ENCODE data around the gene SAG. TPM values are rescaled to one million over a fixed set of nuclear protein-coding genes. Genes with fewer than 3 reads are reported as not detected.

SAG gene
- total RNA-seq = not detected in 2 replicates
- not detected in 2 replicates for polyA plus RNA-seq
- polyA plus RNA-seq (2011; cell fraction: cytosol; rRNA removed) = not detected in 2 replicates
- not detected in 2 replicates for polyA plus RNA-seq (2011; cell fraction: nucleus; rRNA removed)
- polyA plus RNA-seq (2012) = not detected in 2 replicates
- polyA minus RNA-seq = not detected in 2 replicates
- polyA minus RNA-seq (2011; cell fraction: cytosol; rRNA and poly(A)+ RNA removed) = not detected
- polyA minus RNA-seq (2011; cell fraction: nucleus; rRNA and poly(A)+ RNA removed) = not detected in 2 replicates
- Bru-seq, nascent RNA = percentile 5 among the genes with signal in this experiment
- BruChase-seq, experiment 1, labeled RNA remaining after a 6-hour chase = percentile 5 among the genes with signal in this experiment
- percentile 3 among the genes with signal in this experiment for BruChase-seq, experiment 2, labeled RNA remaining after a 2-hour chase
- long read RNA-seq = 0 reads

GRCh38 chr2:233307565-233307964 is at the start of gene SAG:
TSS of gene SAG (plus strand) at chr2:233307816. CDS start at chr2:233309190, 1,374 bp downstream.
- dilution Hi-C loops (cut with MboI; ENCODE audit: extremely low pct_ligation_motif_present, low sequenced_read_pairs) = no loop called here

More at GRCh38 chr2:233307565-233307964, at the start of gene SAG:
- no peak within 1 kb of the TSS for H3K27ac ChIP-seq (ENCODE audit: insufficient read depth, low read depth, low read length)
- peaks cover 2 to 4% of the 10 kb centered on the region in 2 experiments for H3K27me3 ChIP-seq (ENCODE audit: control insufficient read depth in 2 of 2, insufficient read depth in 2 of 2, low read length in 2 of 2)
- H3K9ac ChIP-seq (replicated peaks; ENCODE audit: extremely low read depth, insufficient read depth, low read length) = no peak within 1 kb of the TSS
- H3K9me3 ChIP-seq (replicated peaks; ENCODE audit: control insufficient read depth, insufficient read depth, low read length) = no peaks in the 10 kb centered on the region
- no peak for TF ChIP-seq MAX (IDR thresholded peaks at IDR 0.05; ENCODE audit: insufficient read depth, insufficient read length)
- TF ChIP-seq POLR2A (IDR thresholded peaks at IDR 0.05; ENCODE audit: low read depth, low read length) = no peak
- no peak for TF ChIP-seq GATA2 (IDR thresholded peaks at IDR 0.05; ENCODE audit: insufficient read depth, insufficient read length, low read depth, low read length)
- TF ChIP-seq FOS (IDR thresholded peaks at IDR 0.05; ENCODE audit: borderline replicate concordance, insufficient read depth, low read length) = no peak
- TF ChIP-seq JUN (IDR thresholded peaks at IDR 0.05; ENCODE audit: borderline replicate concordance, insufficient read depth, insufficient read length, low read depth) = no peak
- TF ChIP-seq CTCF (IDR thresholded peaks at IDR 0.05; ENCODE audit: extremely low read depth in 1 of 2, insufficient read depth in 1 of 2, low read depth in 1 of 2, low read length in 2 of 2) = no peak
- no peak for TF ChIP-seq MYC (IDR thresholded peaks at IDR 0.05; ENCODE audit: low read depth, low read length)
- no peak for TF ChIP-seq POLR2AphosphoS5 (IDR thresholded peaks at IDR 0.05; ENCODE audit: insufficient read depth, low read depth, low read length)
- no peak for TF ChIP-seq EZH2 (IDR thresholded peaks at IDR 0.05; ENCODE audit: borderline replicate concordance, low read depth, low read length, severe bottlenecking)
- H3K36me3 ChIP-seq (ENCODE audit: control insufficient read depth in 2 of 2, extremely low read depth in 1 of 2, insufficient read depth in 2 of 2, low read length in 2 of 2) = no peaks in the 10 kb centered on the region
- ChIA-PET CTCF (no interaction called here), POLR2A (no interaction called here)
- H3K4me3 ChIP-seq (replicated peaks in 1 of 3; ENCODE audit: insufficient read depth in 1 of 3, low read depth in 1 of 3, low read length in 3 of 3) = no peak within 1 kb of the TSS
- no peaks in the 10 kb centered on the region for H3K79me2 ChIP-seq (ENCODE audit: control insufficient read depth, insufficient read depth, low read length)
- no peak within 1 kb of the TSS for H2AFZ ChIP-seq (ENCODE audit: low read depth, low read length)
- H3K9me1 ChIP-seq (replicated peaks; ENCODE audit: control insufficient read depth, extremely low read depth, insufficient read depth, low read length) = no peaks in the 10 kb centered on the region
- FAIRE-seq = no peak
- BruUV-seq (replicated peaks) = no TSS peak
- H4K20me1 ChIP-seq (replicated peaks; ENCODE audit: control insufficient read depth, extremely low read depth, insufficient read depth, low read length) = no peaks in the 10 kb centered on the region
- DNase-seq (ENCODE audit: low read depth, low spot score) = no peak
- no peak within 1 kb of the TSS for H3K4me2 ChIP-seq (ENCODE audit: insufficient read depth, low read length)
- no peaks in the 10 kb centered on the region for H3K4me1 ChIP-seq (ENCODE audit: control insufficient read depth, extremely low read depth, insufficient read depth, low read length)
- intact Hi-C loops (cut with micrococcal nuclease) = no loop called here
